IPS DF 6.9 (cell line): Measurements from ENCODE around the gene ING1.

Source experiments
- DNase-seq: peaks from one replicate; pipeline ENCODE4 v3.0.0-alpha.2; 2013; ENCODE audit warnings: low read depth, low spot score
- H3K27ac ChIP-seq: one replicate; pipeline ENCODE4 v1.5.1; 2013; ENCODE audit warnings: low read length, control low read depth
- H3K27me3 ChIP-seq: 2 replicates; pipeline ENCODE4 v1.6.1; 2013; ENCODE audit warnings: mild to moderate bottlenecking, low read length; ENCODE audit not compliant: control insufficient read depth, insufficient read depth
- H3K36me3 ChIP-seq: 2 replicates; pipeline ENCODE4 v1.6.1; 2013; ENCODE audit warnings: low read length; ENCODE audit not compliant: control insufficient read depth, insufficient read depth
- H3K4me1 ChIP-seq: 2 replicates; pipeline ENCODE4 v1.6.1; 2013; ENCODE audit warnings: low read length; ENCODE audit not compliant: control insufficient read depth, insufficient read depth
- H3K4me3 ChIP-seq: 2 replicates; pipeline ENCODE4 v1.5.1; 2013; ENCODE audit warnings: mild to moderate bottlenecking, low read length
- H3K9me3 ChIP-seq: 2 replicates; pipeline ENCODE4 v1.6.1; 2013; ENCODE audit warnings: low read length, inconsistent platforms; ENCODE audit not compliant: control insufficient read depth, insufficient read depth
- WGBS: extraction: QIAGEN DNeasy Blood & Tissue Kit; methylation state at CpG from one replicate; pipeline ENCODE4 v1.1.7; 2013; ENCODE audit warnings: mixed read lengths, missing lambda C conversion rate; ENCODE audit not compliant: insufficient read length, insufficient coverage; 5-methylcytosine and 5-hydroxymethylcytosine counted together

The ING1 gene

GRCh38 chr13:110681868-110682550 lies 31.5 kb upstream of the ING1 start:
- H3K36me3 ChIP-seq, result peaks cover 14% of the 10 kb centered on the region; the same call in 1 of the 2 replicates
- WGBS, result no CpG with 5 or more reads among the region's 15 CpGs
- H3K27ac ChIP-seq, result no peak overlapping the region

GRCh38 chr13:110682746-110683145 lies 30.8 kb upstream of the ING1 start:
- no peak overlapping the region for H3K4me3 ChIP-seq
- no peak overlapping the region for H3K27ac ChIP-seq
- no peaks in the 10 kb centered on the region for H3K4me1 ChIP-seq
- WGBS, result 100% methylated on average over 1 of the region's 12 CpGs
- no peaks in the 10 kb centered on the region for H3K27me3 ChIP-seq
- H3K9me3 ChIP-seq, result no peaks in the 10 kb centered on the region
- no peak for DNase-seq
- H3K36me3 ChIP-seq, result peaks cover 16% of the 10 kb centered on the region; the same call in 1 of the 2 replicates

More at GRCh38 chr13:110681868-110682550, 31.5 kb upstream of the ING1 start:
- Histone ChIP-seq H3K9me3 (no peaks in the 10 kb centered on the region), H3K27me3 (no peaks in the 10 kb centered on the region), H3K4me1 (no peaks in the 10 kb centered on the region), H3K4me3 (no peak overlapping the region)
- DNase-seq, result no peak

- Histone ChIP-seq H3K27ac (no peak overlapping the region), H3K36me3 (peaks cover 16% of the 10 kb centered on the region; the same call in 1 of the 2 replicates), H3K9me3 (no peaks in the 10 kb centered on the region), H3K4me1 (no peaks in the 10 kb centered on the region), H3K27me3 (no peaks in the 10 kb centered on the region), H3K4me3 (no peak overlapping the region)
- DNase-seq, result no peak
- no CpG with 5 or more reads among the region's 5 CpGs for WGBS
These were observed 30.2 kb upstream of the ING1 start for GRCh38 chr13:110683203-110683883.

- Histone ChIP-seq H3K9me3 (no peaks in the 10 kb centered on the region), H3K27me3 (no peaks in the 10 kb centered on the region), H3K36me3 (peaks cover 14% of the 10 kb centered on the region; the same call in 1 of the 2 replicates), H3K4me3 (no peak overlapping the region), H3K27ac (no peak overlapping the region), H3K4me1 (no peaks in the 10 kb centered on the region)
- no CpG with 5 or more reads among the region's 5 CpGs for WGBS
- DNase-seq, result no peak
These were observed 29.6 kb upstream of the ING1 start for GRCh38 chr13:110683921-110684320.

- WGBS, result no CpG with 5 or more reads among the region's 8 CpGs
These were observed 29.0 kb upstream of the ING1 start for GRCh38 chr13:110684388-110685056.

GRCh38 chr13:110685305-110686020 lies 28.0 kb upstream of the ING1 start:
- WGBS, result no CpG with 5 or more reads among the region's 11 CpGs
- no peak for DNase-seq

More at GRCh38 chr13:110684388-110685056, 29.0 kb upstream of the ING1 start:
- H3K27me3 ChIP-seq, result no peaks in the 10 kb centered on the region
- H3K9me3 ChIP-seq, result no peaks in the 10 kb centered on the region
- H3K4me1 ChIP-seq, result no peaks in the 10 kb centered on the region
- peaks cover 12% of the 10 kb centered on the region; the same call in 1 of the 2 replicates for H3K36me3 ChIP-seq
- H3K4me3 ChIP-seq, result no peak overlapping the region
- no peak overlapping the region for H3K27ac ChIP-seq
- no peak for DNase-seq

DNA sequence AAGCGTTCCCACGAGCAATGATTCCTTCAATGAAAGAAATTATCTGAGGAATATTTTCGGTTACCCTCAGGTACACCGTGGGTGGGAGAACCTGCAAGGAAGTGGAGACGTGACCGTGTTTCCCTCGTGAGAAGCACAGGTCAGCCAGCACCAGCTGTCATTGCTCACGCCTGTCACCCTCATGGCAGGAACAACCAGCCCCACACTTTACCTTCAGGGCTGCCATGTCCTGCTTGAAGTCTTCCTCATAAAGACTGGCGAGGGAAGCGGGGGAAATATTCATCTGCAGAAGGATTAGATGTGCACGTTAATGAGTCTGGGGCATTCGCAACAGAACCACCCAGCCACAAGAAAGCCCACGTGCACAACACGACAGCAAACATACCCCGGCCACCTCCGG lies 25.8 kb upstream of the ING1 start:
- H3K27me3 ChIP-seq, result no peaks in the 10 kb centered on the region
- no peaks in the 10 kb centered on the region for H3K4me1 ChIP-seq
- DNase-seq, result no peak
- no CpG with 5 or more reads among the region's 16 CpGs for WGBS
- H3K27ac ChIP-seq, result no peak overlapping the region
- no peaks in the 10 kb centered on the region for H3K9me3 ChIP-seq
- H3K36me3 ChIP-seq, result peaks cover 4% of the 10 kb centered on the region; the same call in 1 of the 2 replicates
- no peak overlapping the region for H3K4me3 ChIP-seq

More at GRCh38 chr13:110685305-110686020, 28.0 kb upstream of the ING1 start:
- Histone ChIP-seq H3K36me3 (peaks cover 12% of the 10 kb centered on the region; the same call in 1 of the 2 replicates), H3K27me3 (no peaks in the 10 kb centered on the region), H3K4me1 (no peaks in the 10 kb centered on the region), H3K4me3 (no peak overlapping the region), H3K27ac (no peak overlapping the region), H3K9me3 (no peaks in the 10 kb centered on the region)

- 0 out of 2 replicates have a peak, but pooled peaks cover 4% of the 10 kb centered on the region for H3K36me3 ChIP-seq
- no CpG with 5 or more reads among the region's 9 CpGs for WGBS
- DNase-seq, result no peak
These were observed 24.5 kb upstream of the ING1 start for GRCh38 chr13:110689041-110689440.

GRCh38 chr13:110689711-110690110 lies 23.8 kb upstream of the ING1 start:
- Histone ChIP-seq H3K9me3 (no peaks in the 10 kb centered on the region), H3K36me3 (0 out of 2 replicates have a peak, but pooled peaks cover 4% of the 10 kb centered on the region), H3K4me3 (no peak overlapping the region), H3K27me3 (no peaks in the 10 kb centered on the region), H3K4me1 (no peaks in the 10 kb centered on the region), H3K27ac (no peak overlapping the region)
- DNase-seq, result no peak
- no CpG with 5 or more reads among the region's 12 CpGs for WGBS

More at GRCh38 chr13:110689041-110689440, 24.5 kb upstream of the ING1 start:
- Histone ChIP-seq H3K4me3 (no peak overlapping the region; the same call in 1 of the 2 replicates), H3K9me3 (no peaks in the 10 kb centered on the region), H3K4me1 (no peaks in the 10 kb centered on the region), H3K27ac (no peak overlapping the region), H3K27me3 (no peaks in the 10 kb centered on the region)

- no peaks in the 10 kb centered on the region for H3K4me1 ChIP-seq
- no peak overlapping the region for H3K4me3 ChIP-seq
- H3K27ac ChIP-seq, result no peak overlapping the region
- WGBS, result no CpG with 5 or more reads among the region's 8 CpGs
- no peak for DNase-seq
- no peaks in the 10 kb centered on the region for H3K27me3 ChIP-seq
- H3K9me3 ChIP-seq, result no peaks in the 10 kb centered on the region
- H3K36me3 ChIP-seq, result 0 out of 2 replicates have a peak, but pooled peaks cover 4% of the 10 kb centered on the region
These were observed 23.0 kb upstream of the ING1 start for GRCh38 chr13:110690516-110690915.
